Heart left ventricle (tissue), 13 donors: ENCODE data around the gene CNTROB.

Source experiments
- CTCF ChIP-seq, 12 donors: fragments of 200-600 bp; sonication (generic) in 4 of 12; IDR thresholded peaks; one replicate each; pipeline versions ENCODE4 v1.5.0 to v1.8.0; 2018 to 2022; ENCODE audit warnings: antibody characterized with exemption in 12 of 12, mild to moderate bottlenecking in 5 of 12
- POLR2A ChIP-seq, 2 donors: fragments of 450-650 bp; IDR thresholded peaks; one replicate each; pipeline ENCODE4 v1.6.1; 2017; ENCODE audit warnings: antibody characterized with exemption in 2 of 2, mild to moderate bottlenecking in 2 of 2, moderate library complexity in 2 of 2
- donor health status: ischemic (EF 13 %, LVEDD 7.1; RV severe dilation, severe dysfunction).
- donor health status: DM: no; HTN: yes; CAD: no.
- donor health status: DM: no; HTN: no; CAD: no.
- donor health status: ischemic (EF 25% LVEDD 6.9; RV normal size, moderate dysfunction).
- donor health status: ischemic (EF 25% LVEDD 5.7; RV mildly dilated, moderate dysfunction).
- donor health status: ischemic (EF 35%, LVEDD 5.7; RV mildly dilated, moderate dysfunction).
- donor health status: nonischemic (EF 11% LVEDD 7.7; RV severe dilation, severe dysfunction).
- donor health status: DM: yes; HTN: yes; CAD: no.
- donor health status: PGD.
- donor health status: ischemic (EF 29% LVEDD 5.4; RV normal size, mild dysfunction).
- donor health status: nonischemic (EF 23%, LVEDD 6.1; RV moderate dilation, normal function).

DNA sequence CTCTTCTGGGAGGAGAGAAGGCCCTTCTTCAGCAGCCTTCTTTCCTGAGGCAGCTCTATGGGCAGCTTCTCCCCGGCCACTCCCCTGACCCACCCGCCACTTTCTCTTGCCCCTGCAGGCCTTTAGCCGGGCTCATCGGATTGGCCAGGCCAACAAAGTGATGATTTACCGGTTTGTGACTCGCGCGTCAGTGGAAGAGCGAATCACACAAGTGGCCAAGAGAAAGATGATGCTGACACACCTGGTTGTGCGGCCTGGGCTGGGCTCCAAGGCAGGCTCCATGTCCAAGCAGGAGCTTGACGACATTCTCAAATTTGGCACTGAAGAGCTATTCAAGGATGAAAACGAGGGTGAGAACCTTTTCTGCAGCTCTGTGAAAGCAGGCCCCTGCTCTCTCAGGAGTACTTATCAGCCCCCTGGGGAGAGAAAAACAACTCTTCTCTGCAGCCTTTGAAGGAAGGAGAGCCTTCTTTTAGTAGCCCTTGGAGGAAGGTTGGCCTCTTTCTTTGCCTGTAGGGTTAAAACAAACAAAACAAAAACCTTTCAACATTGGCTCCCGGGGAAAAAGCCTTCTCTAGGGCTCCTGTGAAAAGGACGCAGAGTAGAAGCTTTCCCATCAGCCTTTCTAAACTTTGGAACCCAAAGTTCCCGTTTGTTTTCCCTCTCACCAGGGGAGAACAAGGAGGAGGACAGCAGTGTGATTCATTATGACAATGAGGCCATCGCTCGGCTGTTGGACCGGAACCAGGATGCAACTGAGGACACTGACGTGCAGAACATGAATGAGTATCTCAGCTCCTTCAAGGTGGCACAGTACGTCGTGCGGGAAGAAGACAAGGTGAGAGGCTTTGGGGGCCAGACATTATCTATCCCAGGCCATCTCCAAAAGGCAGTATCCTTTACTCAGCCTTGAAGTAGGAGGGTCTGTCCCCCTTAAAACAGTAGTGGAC, 28.6 kb upstream of the CNTROB start:
- no peak for TF ChIP-seq POLR2A (IDR thresholded peaks at IDR 0.05)
- TF ChIP-seq CTCF (IDR thresholded peaks at IDR 0.05): no peak
